K562 treated with DMSO at 1 percent for 12 hours (cell line): ENCODE data around the gene CER1. TPM values are rescaled to one million over a fixed set of nuclear protein-coding genes. Genes with fewer than 3 reads are reported as not detected.

Experiments
- total RNA-seq: library from RNA; unstranded; fragments of 300-600 nt; gene quantifications from 2 replicates; pipeline ENCODE4 v1.2.3, GENCODE V29; 2022; ENCODE audit not compliant: insufficient read depth

CER1 gene
- not detected in 2 replicates for total RNA-seq

GRCh38 chr9:14722391-14723035 is at the start of gene CER1:
Gene CER1, minus strand, starts transcription at chr9:14722733. Its CDS starts 61 bp downstream, at chr9:14722672.

DNA sequence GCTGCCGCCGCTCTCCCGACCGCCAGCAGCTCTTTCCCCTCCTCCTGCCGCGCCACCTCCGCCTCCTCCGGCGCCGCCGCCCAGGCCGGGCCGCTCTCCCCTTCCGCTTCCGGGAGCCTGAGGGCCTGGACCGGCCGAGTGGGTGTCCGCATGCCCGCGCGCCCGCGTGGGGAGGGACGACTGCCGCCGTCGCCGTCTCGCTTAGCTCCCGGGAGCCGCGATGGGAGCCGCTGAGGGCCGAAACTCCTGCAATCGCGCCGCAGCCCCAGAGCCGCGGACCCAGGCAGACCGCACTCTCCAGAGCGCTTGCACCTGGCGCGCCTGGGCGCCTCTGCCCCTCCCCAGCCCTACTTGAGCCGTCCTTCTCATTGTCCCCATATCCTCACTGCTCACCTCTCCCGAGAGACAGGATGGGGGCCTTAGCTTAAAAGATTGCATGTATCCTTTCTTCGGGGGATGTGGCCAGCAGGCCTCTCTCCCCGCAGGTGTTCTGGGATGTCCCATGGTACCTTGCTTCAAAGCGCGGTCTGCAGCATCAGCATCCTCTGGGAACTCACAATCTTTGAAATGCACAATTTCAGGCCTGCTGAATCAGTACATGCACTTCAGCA is 29.2 kb downstream of the CER1 start, which contains the start of gene ZDHHC21:
Gene ZDHHC21 (minus strand): TSS at position 182 of the 611 bp plus-strand sequence. CDS start 19,092 bp downstream, outside the sequence.

Other genes with a start within 250 kb of the CER1 start
- 0.59 TPM in 1 of 2 replicates, not detected in the other for gene ZDHHC21, start 29.3 kb downstream of the CER1 start, total RNA-seq
- gene FREM1, start 187.7 kb upstream of the CER1 start, total RNA-seq, result 0.12 TPM in 1 of 2 replicates, not detected in the other